WTC11 (cell line): ENCODE data around the gene BMP4. TPM values are rescaled to one million over a fixed set of nuclear protein-coding genes. Genes with fewer than 3 reads are reported as not detected.

ENCODE experiments used
- ATAC-seq: fragments of 200-7000 bp; cut with Tn5 transposase; 2 replicates; pipeline ENCODE4 v1.10.0; 2021; ENCODE audit warnings: mild to moderate bottlenecking, moderate library complexity
- CTCF ChIA-PET: fragments of 300-600 bp; sonication (Branson Sonifier 250); formaldehyde crosslinking; loops from one replicate; lab custom pipeline; 2021; ENCODE audit warnings: antibody characterized with exemption; lab: Charles Lee
- POLR2A ChIA-PET: fragments of 350-600 bp; sonication (Branson Sonifier 250); formaldehyde crosslinking; loops from one replicate; lab custom pipeline; 2021; ENCODE audit warnings: antibody characterized with exemption; lab: Charles Lee
- DNase-seq: peaks from one replicate; pipeline ENCODE4 v3.0.0; 2021; ENCODE audit warnings: low spot score
- H3K27ac Mint-ChIP-seq: 2 replicates; pipeline ENCODE4 v1.8.0; 2021; ENCODE audit warnings: mixed read lengths
- H3K27me3 Mint-ChIP-seq: 2 replicates; pipeline ENCODE4 v1.8.0; 2021; ENCODE audit warnings: low read depth, mild to moderate bottlenecking, moderate library complexity, mixed read lengths
- H3K36me3 Mint-ChIP-seq: 2 replicates; pipeline ENCODE4 v1.8.0; 2021; ENCODE audit warnings: mixed read lengths
- H3K4me1 Mint-ChIP-seq: 2 replicates; pipeline ENCODE4 v1.8.0; 2022; ENCODE audit warnings: mixed read lengths
- H3K4me3 Mint-ChIP-seq: 2 replicates; pipeline ENCODE4 v1.8.0; 2021; ENCODE audit warnings: mild to moderate bottlenecking, moderate library complexity, mixed read lengths
- H3K9me3 Mint-ChIP-seq: 2 replicates; pipeline ENCODE4 v1.8.0; 2021; ENCODE audit warnings: mixed read lengths
- ETV6 ChIP-seq: sonication (generic); formaldehyde crosslinking; IDR thresholded peaks from 2 replicates; pipeline ENCODE4 v1.8.1; 2022; ENCODE audit warnings: mild to moderate bottlenecking, missing genetic modification reagents
- FOXP1 ChIP-seq: sonication (generic); formaldehyde crosslinking; IDR thresholded peaks from 2 replicates; pipeline ENCODE4 v1.8.0; 2022; ENCODE audit warnings: missing genetic modification reagents, mild to moderate bottlenecking, moderate library complexity, borderline replicate concordance
- MYBL2 ChIP-seq: sonication (generic); formaldehyde crosslinking; IDR thresholded peaks from 2 replicates; pipeline ENCODE4 v1.8.1; 2023; ENCODE audit warnings: mild to moderate bottlenecking, moderate library complexity, missing genetic modification reagents
- NFYB ChIP-seq: sonication (generic); formaldehyde crosslinking; conservative IDR thresholded peaks from 2 replicates; pipeline ENCODE4 v1.8.0; 2022; ENCODE audit warnings: low read depth, missing genetic modification reagents
- SMAD4 ChIP-seq: sonication (generic); formaldehyde crosslinking; IDR thresholded peaks from 2 replicates; pipeline ENCODE4 v1.8.0; 2022; ENCODE audit warnings: mild to moderate bottlenecking, missing genetic modification reagents
- total RNA-seq: library from RNA; stranded (reverse); gene quantifications from 3 replicates; pipeline ENCODE4 v1.2.3, GENCODE V29; 2021
- TF ChIP-seq, protein P1 (sequence below): sonication (generic); formaldehyde crosslinking; IDR thresholded peaks from 2 replicates; pipeline ENCODE4 v1.8.1; 2022; ENCODE audit warnings: mild to moderate bottlenecking, missing genetic modification reagents, moderate library complexity, borderline replicate concordance
- TF ChIP-seq, protein P2 (sequence below): fragments of 250-450 bp; sonication (Bioruptor Pico); IDR thresholded peaks from 2 replicates; pipeline ENCODE4 v1.9.0; 2021; ENCODE audit warnings: mild to moderate bottlenecking, borderline replicate concordance
- TF ChIP-seq, protein P3 (sequence below): sonication (generic); formaldehyde crosslinking; IDR thresholded peaks from 2 replicates; pipeline ENCODE4 v1.8.0; 2022; ENCODE audit warnings: mild to moderate bottlenecking, missing genetic modification reagents
- TF ChIP-seq, protein P4 (sequence below): sonication (generic); formaldehyde crosslinking; IDR thresholded peaks from 2 replicates; pipeline ENCODE4 v1.8.1; 2022; ENCODE audit warnings: missing genetic modification reagents, borderline replicate concordance
- TF ChIP-seq, protein P5 (sequence below): sonication (generic); formaldehyde crosslinking; IDR thresholded peaks from 2 replicates; pipeline ENCODE4 v1.8.0; 2022; ENCODE audit warnings: mild to moderate bottlenecking, missing genetic modification reagents
- TF ChIP-seq, protein P6 (sequence below): sonication (generic); formaldehyde crosslinking; IDR thresholded peaks from 2 replicates; pipeline ENCODE4 v1.8.1; 2023; ENCODE audit warnings: mild to moderate bottlenecking, missing genetic modification reagents, borderline replicate concordance
- TF ChIP-seq, protein P7 (sequence below): sonication (generic); formaldehyde crosslinking; IDR thresholded peaks from 2 replicates; pipeline ENCODE4 v1.8.1; 2023; ENCODE audit warnings: mild to moderate bottlenecking, missing genetic modification reagents
- TF ChIP-seq, protein P8 (sequence below): sonication (generic); formaldehyde crosslinking; IDR thresholded peaks from 2 replicates; pipeline ENCODE4 v1.8.1; 2023; ENCODE audit warnings: mild to moderate bottlenecking, missing genetic modification reagents

BMP4 gene
- total RNA-seq, 1 experiment from 2014 or later = 7.8 TPM

DNA sequence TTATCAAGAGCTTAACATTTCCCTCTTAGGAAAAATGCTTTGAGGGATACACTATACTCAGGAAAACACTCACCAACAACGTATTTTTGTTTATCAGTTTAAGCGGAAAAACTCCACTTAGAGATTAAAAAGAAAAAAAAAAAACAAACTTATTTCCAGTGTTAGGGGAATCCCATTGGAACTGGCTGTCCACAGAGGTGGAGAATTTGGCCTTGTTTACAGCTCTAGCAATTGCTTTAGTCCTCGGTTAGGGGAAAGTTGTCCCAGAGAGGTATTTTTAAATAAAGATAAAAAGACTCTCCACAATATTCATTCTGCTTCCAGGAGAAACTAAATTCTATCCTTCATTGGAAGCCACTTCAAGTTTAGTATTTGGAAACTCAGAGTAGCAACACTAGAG is 21.6 kb upstream of the BMP4 start (continued):
- TF ChIP-seq, protein P1, sequence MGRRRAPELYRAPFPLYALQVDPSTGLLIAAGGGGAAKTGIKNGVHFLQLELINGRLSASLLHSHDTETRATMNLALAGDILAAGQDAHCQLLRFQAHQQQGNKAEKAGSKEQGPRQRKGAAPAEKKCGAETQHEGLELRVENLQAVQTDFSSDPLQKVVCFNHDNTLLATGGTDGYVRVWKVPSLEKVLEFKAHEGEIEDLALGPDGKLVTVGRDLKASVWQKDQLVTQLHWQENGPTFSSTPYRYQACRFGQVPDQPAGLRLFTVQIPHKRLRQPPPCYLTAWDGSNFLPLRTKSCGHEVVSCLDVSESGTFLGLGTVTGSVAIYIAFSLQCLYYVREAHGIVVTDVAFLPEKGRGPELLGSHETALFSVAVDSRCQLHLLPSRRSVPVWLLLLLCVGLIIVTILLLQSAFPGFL (CRISPR knock-in tag) = no peak
- TF ChIP-seq, protein P2, sequence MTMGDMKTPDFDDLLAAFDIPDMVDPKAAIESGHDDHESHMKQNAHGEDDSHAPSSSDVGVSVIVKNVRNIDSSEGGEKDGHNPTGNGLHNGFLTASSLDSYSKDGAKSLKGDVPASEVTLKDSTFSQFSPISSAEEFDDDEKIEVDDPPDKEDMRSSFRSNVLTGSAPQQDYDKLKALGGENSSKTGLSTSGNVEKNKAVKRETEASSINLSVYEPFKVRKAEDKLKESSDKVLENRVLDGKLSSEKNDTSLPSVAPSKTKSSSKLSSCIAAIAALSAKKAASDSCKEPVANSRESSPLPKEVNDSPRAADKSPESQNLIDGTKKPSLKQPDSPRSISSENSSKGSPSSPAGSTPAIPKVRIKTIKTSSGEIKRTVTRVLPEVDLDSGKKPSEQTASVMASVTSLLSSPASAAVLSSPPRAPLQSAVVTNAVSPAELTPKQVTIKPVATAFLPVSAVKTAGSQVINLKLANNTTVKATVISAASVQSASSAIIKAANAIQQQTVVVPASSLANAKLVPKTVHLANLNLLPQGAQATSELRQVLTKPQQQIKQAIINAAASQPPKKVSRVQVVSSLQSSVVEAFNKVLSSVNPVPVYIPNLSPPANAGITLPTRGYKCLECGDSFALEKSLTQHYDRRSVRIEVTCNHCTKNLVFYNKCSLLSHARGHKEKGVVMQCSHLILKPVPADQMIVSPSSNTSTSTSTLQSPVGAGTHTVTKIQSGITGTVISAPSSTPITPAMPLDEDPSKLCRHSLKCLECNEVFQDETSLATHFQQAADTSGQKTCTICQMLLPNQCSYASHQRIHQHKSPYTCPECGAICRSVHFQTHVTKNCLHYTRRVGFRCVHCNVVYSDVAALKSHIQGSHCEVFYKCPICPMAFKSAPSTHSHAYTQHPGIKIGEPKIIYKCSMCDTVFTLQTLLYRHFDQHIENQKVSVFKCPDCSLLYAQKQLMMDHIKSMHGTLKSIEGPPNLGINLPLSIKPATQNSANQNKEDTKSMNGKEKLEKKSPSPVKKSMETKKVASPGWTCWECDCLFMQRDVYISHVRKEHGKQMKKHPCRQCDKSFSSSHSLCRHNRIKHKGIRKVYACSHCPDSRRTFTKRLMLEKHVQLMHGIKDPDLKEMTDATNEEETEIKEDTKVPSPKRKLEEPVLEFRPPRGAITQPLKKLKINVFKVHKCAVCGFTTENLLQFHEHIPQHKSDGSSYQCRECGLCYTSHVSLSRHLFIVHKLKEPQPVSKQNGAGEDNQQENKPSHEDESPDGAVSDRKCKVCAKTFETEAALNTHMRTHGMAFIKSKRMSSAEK (CRISPR knock-in tag) = no peak

DNA sequence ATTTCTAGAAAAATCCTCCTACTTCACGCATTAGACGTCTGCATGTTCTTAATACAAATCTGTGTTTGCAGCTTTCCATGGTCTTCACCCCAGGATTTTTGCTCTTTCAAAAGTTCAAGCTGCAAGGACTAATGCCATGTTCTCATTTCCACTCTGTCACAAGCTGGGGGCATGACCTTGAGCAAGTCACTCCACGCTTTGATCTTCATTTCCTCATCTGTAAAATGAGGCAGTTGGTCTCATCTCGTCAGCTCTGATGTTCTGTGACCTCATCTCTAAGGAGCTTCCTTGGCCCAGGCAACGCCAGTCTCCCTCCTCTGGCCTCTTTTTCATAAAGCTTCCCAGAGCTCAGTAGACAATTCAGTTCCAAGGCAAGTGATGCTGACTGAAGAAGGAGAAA is 18.8 kb upstream of the BMP4 start:
- TF ChIP-seq, protein P3, sequence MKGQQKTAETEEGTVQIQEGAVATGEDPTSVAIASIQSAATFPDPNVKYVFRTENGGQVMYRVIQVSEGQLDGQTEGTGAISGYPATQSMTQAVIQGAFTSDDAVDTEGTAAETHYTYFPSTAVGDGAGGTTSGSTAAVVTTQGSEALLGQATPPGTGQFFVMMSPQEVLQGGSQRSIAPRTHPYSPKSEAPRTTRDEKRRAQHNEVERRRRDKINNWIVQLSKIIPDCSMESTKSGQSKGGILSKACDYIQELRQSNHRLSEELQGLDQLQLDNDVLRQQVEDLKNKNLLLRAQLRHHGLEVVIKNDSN = no peak
- TF ChIP-seq SMAD4 (CRISPR knock-in tag) = no peak
- H3K9me3 Mint-ChIP-seq = no peaks in the 10 kb centered on the region
- peaks cover 10% of the 10 kb centered on the region for H3K27me3 Mint-ChIP-seq
- ChIA-PET POLR2A (no interaction called here), CTCF (interaction anchor here (3.9 kb wide), 1 partner anchor 12 kb away, joined by 12 read pairs; no protein-coding TSS in a partner anchor)
- no peak overlapping the region for H3K4me3 Mint-ChIP-seq
- H3K36me3 Mint-ChIP-seq = no peaks in the 10 kb centered on the region
- ATAC-seq (no peak), DNase-seq (no peak)
- no peak overlapping the region for H3K27ac Mint-ChIP-seq
- peaks cover 35% of the 10 kb centered on the region for H3K4me1 Mint-ChIP-seq

DNA sequence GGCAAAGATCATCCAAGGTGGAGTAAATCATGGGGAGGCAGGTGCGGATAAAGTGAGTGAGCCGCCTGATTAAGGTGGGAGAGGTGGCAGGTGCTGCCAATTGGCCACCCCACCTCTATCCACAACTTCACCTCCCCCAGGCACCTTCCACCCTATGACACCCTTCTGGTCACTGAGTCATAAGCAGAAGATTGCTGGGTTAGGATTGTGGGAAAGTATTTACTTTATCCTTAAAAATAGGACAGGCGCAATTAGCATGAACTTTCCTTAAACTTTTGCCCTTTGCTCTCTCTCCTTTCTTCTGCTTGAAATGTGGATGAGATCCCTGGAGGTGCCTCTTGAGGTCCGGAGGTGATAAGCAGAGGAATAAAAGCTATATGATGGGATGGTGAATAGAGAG is 14.9 kb upstream of the BMP4 start:
- H3K4me1 Mint-ChIP-seq = peaks cover 14% of the 10 kb centered on the region
- DNase-seq (no peak), ATAC-seq (no peak)
- CTCF ChIA-PET = no interaction called here
- POLR2A ChIA-PET = no interaction called here
- peaks cover 17% of the 10 kb centered on the region for H3K27me3 Mint-ChIP-seq
- no peaks in the 10 kb centered on the region; the same call in none of the 2 replicates for H3K36me3 Mint-ChIP-seq
- peaks cover 6% of the 10 kb centered on the region for H3K9me3 Mint-ChIP-seq
- no peak overlapping the region for H3K27ac Mint-ChIP-seq
- H3K4me3 Mint-ChIP-seq = no peak overlapping the region
- TF ChIP-seq, protein P4, sequence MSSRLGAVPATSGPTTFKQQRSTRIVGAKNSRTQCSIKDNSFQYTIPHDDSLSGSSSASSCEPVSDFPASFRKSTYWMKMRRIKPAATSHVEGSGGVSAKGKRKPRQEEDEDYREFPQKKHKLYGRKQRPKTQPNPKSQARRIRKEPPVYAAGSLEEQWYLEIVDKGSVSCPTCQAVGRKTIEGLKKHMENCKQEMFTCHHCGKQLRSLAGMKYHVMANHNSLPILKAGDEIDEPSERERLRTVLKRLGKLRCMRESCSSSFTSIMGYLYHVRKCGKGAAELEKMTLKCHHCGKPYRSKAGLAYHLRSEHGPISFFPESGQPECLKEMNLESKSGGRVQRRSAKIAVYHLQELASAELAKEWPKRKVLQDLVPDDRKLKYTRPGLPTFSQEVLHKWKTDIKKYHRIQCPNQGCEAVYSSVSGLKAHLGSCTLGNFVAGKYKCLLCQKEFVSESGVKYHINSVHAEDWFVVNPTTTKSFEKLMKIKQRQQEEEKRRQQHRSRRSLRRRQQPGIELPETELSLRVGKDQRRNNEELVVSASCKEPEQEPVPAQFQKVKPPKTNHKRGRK (CRISPR knock-in tag) = no peak
- TF ChIP-seq, protein P5, sequence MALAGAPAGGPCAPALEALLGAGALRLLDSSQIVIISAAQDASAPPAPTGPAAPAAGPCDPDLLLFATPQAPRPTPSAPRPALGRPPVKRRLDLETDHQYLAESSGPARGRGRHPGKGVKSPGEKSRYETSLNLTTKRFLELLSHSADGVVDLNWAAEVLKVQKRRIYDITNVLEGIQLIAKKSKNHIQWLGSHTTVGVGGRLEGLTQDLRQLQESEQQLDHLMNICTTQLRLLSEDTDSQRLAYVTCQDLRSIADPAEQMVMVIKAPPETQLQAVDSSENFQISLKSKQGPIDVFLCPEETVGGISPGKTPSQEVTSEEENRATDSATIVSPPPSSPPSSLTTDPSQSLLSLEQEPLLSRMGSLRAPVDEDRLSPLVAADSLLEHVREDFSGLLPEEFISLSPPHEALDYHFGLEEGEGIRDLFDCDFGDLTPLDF = no peak
- TF ChIP-seq, protein P6, sequence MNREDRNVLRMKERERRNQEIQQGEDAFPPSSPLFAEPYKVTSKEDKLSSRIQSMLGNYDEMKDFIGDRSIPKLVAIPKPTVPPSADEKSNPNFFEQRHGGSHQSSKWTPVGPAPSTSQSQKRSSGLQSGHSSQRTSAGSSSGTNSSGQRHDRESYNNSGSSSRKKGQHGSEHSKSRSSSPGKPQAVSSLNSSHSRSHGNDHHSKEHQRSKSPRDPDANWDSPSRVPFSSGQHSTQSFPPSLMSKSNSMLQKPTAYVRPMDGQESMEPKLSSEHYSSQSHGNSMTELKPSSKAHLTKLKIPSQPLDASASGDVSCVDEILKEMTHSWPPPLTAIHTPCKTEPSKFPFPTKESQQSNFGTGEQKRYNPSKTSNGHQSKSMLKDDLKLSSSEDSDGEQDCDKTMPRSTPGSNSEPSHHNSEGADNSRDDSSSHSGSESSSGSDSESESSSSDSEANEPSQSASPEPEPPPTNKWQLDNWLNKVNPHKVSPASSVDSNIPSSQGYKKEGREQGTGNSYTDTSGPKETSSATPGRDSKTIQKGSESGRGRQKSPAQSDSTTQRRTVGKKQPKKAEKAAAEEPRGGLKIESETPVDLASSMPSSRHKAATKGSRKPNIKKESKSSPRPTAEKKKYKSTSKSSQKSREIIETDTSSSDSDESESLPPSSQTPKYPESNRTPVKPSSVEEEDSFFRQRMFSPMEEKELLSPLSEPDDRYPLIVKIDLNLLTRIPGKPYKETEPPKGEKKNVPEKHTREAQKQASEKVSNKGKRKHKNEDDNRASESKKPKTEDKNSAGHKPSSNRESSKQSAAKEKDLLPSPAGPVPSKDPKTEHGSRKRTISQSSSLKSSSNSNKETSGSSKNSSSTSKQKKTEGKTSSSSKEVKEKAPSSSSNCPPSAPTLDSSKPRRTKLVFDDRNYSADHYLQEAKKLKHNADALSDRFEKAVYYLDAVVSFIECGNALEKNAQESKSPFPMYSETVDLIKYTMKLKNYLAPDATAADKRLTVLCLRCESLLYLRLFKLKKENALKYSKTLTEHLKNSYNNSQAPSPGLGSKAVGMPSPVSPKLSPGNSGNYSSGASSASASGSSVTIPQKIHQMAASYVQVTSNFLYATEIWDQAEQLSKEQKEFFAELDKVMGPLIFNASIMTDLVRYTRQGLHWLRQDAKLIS (CRISPR knock-in tag) = no peak
- TF ChIP-seq NFYB (CRISPR knock-in tag) (no peak), ETV6 (CRISPR knock-in tag) (no peak), MYBL2 (no peak), FOXP1 (CRISPR knock-in tag) (no peak)
- TF ChIP-seq, protein P7, sequence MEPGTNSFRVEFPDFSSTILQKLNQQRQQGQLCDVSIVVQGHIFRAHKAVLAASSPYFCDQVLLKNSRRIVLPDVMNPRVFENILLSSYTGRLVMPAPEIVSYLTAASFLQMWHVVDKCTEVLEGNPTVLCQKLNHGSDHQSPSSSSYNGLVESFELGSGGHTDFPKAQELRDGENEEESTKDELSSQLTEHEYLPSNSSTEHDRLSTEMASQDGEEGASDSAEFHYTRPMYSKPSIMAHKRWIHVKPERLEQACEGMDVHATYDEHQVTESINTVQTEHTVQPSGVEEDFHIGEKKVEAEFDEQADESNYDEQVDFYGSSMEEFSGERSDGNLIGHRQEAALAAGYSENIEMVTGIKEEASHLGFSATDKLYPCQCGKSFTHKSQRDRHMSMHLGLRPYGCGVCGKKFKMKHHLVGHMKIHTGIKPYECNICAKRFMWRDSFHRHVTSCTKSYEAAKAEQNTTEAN = no peak
- TF ChIP-seq, protein P8, sequence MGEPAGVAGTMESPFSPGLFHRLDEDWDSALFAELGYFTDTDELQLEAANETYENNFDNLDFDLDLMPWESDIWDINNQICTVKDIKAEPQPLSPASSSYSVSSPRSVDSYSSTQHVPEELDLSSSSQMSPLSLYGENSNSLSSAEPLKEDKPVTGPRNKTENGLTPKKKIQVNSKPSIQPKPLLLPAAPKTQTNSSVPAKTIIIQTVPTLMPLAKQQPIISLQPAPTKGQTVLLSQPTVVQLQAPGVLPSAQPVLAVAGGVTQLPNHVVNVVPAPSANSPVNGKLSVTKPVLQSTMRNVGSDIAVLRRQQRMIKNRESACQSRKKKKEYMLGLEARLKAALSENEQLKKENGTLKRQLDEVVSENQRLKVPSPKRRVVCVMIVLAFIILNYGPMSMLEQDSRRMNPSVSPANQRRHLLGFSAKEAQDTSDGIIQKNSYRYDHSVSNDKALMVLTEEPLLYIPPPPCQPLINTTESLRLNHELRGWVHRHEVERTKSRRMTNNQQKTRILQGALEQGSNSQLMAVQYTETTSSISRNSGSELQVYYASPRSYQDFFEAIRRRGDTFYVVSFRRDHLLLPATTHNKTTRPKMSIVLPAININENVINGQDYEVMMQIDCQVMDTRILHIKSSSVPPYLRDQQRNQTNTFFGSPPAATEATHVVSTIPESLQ = no peak
